ENCODE results near the gene PLB1.

DNA sequence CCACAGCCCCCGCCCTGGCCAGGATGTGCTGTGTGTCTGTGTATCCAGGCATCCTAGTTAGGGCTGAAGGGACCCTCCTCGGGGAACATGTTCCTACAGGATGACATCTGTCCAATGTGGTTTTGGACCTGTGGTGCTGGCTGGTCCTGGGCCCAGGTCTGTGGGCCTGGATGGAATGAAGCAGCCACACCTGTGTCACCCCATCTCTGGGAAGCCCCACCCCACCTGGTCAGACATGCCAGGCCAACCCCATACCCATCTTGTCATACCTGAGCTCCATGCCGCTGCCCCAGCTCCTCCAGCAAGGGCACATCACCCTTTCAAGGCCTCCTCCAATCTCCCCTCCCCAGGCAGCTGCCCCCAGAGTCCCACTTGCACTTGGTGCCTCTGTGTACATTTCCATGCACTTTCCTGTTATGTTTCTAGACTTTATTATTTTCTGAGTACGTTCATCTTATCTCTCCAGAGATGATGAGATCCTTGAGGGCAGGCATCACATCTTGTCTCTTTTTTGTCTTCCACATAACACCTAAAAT is 24.1 kb upstream of the PLB1 start:
- TF ChIP-seq EZH2 (IDR thresholded peaks at IDR 0.05; ENCODE audit: borderline replicate concordance, low read length), result no peak
- TF ChIP-seq, protein P1, sequence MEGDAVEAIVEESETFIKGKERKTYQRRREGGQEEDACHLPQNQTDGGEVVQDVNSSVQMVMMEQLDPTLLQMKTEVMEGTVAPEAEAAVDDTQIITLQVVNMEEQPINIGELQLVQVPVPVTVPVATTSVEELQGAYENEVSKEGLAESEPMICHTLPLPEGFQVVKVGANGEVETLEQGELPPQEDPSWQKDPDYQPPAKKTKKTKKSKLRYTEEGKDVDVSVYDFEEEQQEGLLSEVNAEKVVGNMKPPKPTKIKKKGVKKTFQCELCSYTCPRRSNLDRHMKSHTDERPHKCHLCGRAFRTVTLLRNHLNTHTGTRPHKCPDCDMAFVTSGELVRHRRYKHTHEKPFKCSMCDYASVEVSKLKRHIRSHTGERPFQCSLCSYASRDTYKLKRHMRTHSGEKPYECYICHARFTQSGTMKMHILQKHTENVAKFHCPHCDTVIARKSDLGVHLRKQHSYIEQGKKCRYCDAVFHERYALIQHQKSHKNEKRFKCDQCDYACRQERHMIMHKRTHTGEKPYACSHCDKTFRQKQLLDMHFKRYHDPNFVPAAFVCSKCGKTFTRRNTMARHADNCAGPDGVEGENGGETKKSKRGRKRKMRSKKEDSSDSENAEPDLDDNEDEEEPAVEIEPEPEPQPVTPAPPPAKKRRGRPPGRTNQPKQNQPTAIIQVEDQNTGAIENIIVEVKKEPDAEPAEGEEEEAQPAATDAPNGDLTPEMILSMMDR (IDR thresholded peaks at IDR 0.05; ENCODE audit: low read length), result no peak

All from OCI-LY1 (cell line).